HG03432 (cell line): ENCODE data around the gene PRR23E.

ENCODE experiments used
- ATAC-seq: cut with Tn5 transposase; IDR thresholded peaks from one replicate; pipeline ENCODE4 v1.9.1; 2021; ENCODE audit warnings: mild to moderate bottlenecking, moderate library complexity; ENCODE audit not compliant: unreplicated experiment

Gene PRR23E, protein sequence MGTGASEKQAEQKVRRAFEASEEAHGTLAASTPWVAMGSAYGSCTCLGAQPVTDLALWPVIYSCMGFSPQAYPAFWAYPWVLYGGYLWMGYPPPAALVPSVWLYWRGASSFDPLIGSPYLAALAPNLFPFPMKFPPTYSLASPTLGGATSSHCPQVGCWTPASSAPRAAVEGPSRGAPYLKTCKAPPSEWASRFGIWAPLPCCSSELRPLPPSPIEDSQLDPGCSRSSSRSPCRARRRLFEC

DNA sequence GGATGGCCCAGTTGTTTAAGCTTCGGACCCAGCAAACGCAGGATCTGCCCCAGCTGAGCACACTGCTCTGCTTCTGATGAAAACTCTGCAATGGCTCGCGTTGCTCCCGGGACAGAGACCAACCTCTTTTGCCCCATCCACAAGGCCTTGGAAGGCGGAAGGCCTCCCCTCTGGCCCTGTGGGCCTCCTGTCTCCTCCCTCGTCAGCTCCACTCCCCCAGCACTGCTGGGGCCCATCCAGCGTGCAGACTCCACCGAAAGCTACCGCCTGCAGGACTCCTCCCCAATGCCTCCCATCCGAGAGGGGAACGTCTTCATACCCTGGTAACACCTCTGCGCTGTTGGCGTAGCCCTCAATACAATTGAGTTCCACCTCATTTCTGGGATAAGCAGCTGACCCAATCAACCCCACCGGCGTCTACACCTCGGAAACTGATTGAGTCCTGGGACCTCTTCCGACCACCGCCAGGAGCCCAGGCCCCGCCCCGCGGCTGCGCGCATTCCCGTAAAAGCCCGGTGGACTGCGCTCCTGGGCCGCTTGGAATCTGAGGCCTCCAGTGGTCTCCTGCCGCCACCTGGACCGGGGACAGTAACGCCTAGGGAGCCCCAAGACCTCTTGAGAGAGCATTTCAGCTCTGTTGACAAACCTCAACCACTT is at the start of gene PRR23E:
PRR23E (plus strand) TSS at position 556 of the 657 bp plus-strand sequence. CDS start 3,555 bp downstream, outside the sequence.
- no peak for ATAC-seq

DNA sequence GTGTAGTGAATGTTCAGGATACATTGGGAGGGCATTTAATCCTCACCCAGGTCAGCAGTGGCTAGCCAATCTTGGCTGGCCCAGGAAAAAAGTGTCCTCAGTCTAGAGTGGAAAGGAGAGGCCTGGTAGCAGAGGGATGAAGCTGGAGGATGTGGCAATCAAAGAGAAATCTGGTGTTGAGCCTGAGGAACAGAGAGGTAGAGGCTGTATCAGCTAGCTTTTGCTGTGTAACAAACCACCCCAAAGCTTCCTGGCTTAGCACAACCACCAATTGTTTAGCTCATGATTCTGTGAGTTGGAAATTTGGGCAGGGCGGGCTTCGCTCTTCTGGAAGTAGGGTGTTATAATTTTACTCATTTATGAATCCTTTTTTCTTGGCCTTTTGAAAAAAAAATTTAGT is 49.8 kb upstream of the PRR23E start:
- ATAC-seq, result no peak

DNA sequence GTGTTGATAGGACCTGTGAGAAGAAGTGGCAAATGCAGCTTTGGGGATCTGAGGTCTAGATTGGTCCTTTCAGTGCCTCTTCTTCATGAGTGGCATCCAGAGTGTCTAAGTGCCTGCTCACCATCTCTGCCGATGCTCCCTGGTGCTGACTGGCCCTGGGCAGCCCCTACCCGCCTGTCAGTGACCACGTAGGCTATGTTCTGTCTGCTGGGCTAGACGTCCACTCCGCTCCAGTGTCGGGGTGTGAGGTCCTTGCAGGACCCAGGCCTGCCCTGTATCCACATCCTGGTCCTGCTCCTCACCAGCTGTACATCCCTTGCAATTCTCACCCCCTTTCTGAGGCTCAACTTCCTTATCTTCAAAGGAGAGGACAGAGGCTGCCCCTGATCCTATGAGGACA is 48.3 kb upstream of the PRR23E start:
- no peak for ATAC-seq

DNA sequence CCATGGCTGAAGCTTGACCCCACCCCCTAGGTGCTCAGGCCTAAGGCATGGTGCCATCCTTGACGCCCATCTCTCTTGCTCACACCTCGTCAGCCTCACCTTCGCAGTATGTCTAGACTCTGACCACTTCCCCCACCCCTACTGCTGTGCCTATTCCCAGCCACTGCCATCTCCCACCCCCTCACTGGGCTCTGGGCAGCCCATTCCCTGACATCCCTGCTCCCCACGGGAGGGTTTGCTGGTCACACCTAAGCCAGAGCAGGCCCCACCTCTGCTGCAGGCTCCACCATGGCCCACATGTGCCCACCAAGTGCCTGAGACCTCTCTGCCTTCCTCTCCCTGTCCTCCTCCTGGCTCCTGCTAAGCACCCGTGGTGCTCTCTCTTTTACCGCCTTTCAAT is 47.7 kb upstream of the PRR23E start:
- no peak for ATAC-seq

DNA sequence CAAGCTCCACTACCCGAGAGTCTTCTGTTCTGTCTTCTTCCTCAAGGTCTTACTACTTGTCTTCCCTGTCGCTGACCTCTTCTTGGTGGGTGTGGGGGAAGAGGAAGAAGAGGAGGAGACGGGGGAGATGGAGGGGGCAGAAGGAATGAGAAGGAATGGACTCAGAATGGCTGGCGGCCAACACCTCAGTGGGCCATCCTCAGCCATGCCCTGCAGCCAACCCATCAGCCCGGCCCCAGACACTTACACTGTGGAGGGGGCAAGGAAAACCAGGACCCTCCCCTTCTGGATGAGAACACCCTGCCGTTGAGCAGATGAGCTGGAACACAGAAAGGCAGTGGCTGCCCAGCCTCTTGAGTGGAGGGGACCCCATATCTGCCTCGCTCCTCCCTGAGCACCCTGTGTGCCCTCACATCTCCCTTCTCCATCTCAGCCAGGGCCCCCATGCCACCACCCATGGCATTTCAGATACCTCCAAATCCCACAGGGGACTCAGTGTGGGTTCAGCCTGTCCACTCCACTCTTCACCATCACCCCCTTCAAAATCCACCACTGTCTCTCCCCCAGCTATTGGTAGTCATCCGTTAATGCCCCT is 45.5 kb upstream of the PRR23E start:
- no peak for ATAC-seq

DNA sequence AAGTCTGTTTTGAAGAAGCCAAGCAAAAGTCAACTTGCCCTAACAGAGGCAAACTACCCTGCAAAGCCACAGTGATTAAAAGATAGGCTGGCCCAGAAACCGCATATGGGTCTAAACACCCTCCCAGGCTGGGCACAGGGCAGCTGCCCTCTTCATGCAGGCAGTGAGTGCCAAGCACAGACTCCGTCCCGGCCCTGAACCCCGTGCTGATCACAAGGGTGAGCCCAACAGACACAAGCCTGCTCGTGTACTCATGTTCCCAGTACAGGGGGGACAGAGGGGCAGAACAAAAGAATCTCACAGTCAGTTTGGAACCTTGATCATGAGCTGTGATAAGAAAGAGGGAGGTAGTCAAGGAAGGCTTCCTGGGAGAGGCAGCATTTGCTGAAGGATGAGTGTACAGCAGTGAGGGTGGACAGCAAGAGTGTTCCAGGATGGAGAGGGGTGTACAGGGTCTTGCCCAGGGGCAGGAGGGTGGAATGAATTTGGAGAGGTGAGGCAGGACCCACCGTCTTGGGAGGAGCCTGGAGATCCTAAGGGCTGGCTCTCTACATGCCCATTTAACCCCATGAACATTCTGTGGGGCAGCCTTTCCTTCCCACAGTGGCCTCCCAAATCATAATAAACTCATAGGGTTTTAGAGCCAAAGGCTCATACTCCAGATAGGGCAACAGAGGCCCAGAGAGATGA is 43.2 kb upstream of the PRR23E start:
- no peak for ATAC-seq

DNA sequence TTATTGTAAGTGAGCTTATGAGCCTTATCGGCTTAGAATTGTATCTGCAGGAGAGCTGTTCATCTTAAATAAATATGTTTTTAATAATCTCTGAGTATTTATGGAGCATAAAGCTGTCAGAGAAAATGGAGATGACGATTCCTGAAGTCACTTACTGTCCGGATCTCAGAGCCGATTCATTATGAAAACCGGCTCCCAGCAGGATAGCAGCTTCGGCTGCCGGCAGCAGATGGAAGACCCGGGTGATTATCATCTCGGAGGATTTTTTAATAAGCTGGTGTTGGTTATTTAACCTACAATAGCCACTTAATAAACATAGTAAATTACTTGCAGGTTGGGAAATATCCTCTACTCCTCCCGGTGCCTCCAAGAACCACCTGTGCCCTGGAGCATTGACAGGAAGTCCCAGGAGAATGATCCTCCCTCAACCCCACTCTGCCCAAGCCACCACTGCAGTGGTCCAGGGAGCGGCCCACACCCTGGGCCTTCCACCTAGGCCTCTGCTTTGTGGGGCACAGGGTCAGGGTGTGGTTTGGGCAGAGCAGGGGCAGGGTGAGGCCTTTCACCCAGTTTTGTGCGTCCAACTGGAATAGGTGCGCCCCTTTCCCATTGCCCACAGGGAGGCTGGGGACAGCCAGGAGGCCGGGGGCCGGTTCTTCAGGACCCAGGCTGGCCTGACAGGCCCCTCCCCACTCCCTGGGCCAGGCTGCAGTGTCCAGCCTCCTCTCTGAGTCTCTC is 42.2 kb upstream of the PRR23E start:
- no peak for ATAC-seq

DNA sequence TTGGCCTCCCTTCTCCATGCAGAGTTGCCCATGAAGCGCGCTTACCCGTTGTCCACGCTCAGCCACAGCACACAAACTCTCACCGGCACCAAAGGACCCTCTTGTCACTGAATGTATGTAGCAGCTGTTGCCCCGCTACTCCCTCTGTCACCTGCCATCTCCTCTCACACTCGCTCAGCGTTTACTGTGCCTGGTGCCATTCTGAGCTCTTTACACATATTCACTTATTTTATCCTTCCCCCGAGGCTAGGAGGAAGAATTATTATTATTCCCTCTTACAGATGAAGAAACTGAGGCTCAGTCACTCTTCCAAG is 41.7 kb upstream of the PRR23E start:
- no peak for ATAC-seq

DNA sequence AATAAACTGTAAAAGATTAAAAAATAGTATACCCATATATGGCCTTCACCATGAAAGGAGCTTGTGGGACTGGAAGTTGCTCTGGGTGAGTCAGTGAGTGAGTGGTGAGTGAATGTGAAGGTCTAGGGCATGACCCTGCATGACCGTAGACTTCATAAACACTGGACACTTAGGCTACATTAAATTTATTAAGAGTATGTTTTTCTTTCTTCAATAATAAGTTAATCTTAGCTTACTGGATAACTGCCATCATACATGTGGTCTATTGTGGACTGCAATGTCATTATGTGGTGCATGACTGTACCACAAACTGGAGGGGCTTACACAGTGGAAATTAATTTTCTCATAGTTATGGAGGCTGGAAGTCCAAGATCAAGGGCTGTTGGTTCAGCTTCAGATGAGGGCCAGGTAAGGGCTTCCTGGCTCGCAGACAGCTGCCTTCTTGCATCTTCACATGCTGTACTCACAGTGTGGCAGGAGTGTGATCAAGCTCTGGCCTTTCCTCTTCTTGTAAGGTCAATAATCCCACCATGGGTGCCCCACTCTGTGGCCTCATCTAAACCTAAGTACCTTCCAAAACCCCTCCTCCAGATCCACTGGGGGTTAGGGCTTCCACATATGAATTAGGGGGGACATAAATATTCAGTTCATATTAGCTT is 40.8 kb upstream of the PRR23E start:
- no peak for ATAC-seq

DNA sequence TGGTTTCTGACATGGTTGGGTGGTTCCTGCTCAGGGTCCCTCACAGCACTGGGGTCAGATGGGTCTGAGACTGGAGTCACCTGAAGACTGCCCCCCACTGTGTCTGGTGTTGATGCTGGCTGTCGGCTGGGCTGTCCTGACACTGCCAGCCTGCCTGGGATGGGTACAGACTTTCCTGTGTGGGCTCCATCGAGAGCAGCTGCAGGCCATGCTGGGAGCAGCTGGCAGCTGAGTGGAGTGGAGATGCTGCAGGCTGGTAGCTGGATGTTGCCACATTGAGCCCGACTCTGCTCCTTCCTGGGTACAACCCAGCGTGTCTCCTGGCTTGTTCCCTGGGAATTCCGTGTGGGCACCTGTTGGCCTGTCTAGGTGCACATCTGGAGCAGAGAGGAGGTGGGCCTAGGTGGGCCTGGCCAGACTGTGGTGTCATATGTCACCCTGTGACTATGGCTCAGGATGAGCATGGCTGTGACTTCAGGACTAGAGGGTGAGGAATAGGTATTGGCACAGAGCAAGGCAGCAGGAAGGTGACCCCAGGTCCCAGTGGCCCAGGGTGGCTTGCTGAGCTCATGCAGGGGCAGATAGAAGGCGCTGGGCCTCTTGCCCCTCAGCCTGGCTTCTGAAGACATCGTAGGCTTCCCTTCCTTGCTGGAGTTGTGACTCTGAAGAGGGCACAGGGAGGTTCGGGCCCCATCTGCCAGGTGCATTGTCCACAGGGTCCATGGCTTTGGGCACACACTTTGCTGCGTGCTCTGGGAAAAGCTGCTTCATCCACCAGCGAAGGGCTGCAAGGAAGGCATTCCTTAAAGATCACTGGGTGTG is 40.0 kb upstream of the PRR23E start:
- ATAC-seq, result no peak

DNA sequence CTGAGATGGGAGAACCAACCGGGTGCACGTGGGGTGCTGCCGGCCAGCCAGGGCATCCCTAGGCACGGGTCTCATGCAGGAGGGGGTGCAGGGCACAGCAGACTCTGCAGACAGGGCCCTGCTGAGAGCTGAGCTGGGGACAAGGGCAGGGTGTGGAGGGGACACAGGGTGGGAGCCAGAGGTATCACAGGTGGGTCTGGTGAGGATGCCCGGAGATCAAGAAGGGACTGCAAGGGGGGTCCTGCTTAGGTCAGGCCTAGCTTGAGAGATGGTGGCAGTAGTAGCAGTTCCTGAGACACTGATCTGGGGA is 39.5 kb upstream of the PRR23E start:
- no peak for ATAC-seq

DNA sequence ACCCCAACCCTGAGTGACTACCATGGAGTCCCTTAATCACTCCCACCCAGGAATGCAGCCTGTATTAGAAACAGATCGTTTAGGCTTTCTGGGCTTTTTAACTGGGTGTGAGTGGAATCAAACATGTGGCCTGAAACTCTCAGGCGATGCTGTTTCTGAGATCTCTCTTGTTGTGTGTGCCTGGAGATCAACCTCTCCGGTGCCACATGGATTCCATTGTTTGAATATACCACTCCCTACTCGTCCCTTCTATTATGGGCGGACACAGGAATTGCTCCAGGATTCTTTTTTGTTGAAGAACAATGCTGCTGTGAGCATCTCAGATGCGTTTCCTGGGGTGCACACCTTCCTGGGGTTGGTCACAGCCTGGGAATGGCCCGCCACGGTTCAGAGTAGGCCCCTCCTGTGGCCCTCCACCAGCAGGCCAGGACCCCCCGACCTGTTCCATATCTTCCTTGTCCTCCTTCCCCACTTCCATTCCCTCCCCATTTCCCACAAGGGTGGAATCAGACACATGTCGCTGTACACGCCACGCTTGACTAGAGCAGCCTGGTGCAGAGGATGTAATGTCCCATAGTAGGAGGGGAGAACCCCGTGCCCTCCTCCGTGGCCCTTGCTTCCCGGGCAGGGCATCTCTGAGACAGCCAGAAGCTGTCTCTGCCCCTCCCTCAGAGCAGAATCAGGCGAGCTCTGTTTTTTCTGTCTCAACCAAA is 36.4 kb upstream of the PRR23E start:
- no peak for ATAC-seq

DNA sequence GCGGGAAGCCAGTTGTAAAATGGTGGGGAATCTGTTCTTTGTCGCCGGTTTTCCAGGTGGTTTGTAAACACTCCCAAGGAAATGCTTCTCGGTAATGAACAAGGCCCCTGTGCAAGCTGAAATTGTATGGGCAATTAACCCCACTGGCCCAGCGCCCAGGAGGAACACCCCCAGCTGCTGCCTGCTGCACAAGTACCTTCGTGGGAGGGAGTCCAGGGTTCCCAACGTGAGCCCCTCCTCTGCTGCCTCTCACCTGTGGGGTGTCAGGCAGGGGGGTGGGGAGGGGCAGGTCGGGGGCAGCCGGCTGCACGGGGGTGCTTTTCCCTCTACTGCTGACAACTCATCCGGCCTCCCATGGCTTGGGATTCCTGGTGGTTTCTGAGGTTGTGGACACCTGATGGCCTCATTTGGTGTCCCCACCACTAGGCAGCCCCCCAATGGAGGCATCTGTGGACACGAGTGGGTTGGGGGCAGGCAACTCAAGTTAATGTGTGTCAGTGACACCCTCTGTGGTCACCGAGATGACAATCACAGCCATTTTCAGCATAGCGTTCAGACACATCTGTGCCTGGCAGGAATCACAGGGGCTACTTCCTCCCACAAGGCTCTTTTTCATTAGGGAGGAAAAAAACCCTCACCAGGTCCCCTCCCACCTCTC is 35.6 kb upstream of the PRR23E start:
- no peak for ATAC-seq

DNA sequence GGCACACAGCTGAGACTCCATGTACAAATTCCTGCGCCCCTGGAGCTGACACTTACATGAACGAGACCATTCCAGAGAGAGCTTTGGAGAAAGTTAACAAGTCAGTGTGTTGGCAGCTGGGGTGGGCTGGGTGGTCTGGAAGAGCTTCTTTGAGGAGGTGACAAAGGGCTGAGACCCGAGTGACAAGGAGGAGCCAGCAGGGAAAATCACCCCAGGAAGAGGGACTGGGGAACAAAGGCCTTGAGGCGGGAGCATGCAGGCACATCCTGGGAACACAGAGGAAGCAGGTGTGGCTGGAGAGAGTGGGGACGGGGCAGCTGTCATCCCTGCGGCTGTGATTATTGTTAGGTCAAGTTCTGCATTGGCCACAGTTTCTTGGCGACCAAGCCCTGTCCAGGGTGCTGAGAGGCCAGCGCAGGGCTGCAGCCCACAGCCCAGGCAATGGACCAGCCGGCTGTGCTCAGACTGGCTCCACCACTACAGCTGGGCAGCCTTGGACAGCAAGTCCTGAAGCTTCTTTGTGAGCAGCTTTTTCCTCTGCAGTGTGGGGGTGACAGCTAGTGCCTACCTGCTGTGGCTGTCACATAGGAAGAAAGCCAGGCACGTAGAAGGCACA is 34.2 kb upstream of the PRR23E start:
- ATAC-seq, result no peak

DNA sequence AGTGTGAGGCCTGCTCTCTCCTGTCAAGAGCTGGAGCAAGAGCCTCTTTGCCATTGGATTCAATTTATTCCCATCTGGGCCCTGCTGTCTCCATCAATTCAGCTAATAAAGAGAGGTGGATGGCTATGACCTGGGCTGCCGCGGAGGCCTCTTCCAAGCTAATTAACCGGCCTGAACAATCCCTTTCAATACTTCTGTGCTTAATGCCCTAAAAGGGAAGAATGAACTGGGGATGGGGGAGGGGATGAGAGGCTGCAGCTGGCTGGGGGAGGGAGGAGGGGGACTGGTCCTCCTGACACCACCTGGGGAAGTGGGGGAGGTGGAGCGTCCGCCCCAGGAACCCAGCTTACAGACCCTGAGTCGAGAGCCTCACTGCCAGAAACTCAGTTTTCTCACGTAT is 33.4 kb upstream of the PRR23E start:
- no peak for ATAC-seq

DNA sequence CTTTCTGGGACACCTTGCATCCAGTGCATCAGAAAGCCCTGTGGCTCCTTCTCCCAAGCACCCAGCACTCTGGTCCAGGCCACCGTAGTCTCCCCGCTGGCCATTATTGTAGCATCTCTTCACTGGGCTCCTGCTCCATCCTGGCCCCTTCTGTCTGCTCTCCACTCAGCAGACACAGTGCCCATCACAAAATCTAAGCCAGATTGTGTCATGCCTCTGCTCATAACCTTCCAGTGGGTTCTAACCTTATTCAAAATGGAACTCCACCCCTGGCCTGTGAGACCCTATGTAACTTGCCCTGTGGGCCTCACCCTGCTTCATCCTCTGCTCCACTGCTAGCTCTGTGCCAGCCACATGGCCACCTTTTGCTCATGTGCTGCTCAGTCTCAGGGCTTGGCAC is 31.7 kb upstream of the PRR23E start:
- no peak for ATAC-seq

DNA sequence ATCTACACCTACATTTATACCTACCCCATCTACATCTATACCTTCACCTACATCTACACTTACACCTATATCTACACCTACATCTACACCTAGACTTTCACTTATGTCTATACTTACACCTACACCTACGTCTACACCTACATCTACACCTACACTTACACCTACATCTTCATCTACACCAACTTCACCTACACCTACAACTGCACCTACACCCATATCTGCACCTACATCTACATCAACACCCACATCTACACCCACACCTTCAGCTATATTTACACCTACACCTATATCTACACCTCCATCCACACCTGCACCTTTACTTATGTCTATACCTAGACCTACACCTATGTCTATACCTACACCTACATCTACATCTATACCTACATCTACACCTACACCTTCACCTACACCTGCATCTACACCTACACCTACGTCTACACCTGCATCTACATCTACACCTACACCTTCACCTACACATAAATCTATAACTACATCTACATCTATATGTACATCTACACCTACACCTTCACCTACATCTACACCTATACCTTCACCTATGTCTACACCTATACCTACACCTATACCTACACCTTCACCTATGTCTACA is 30.9 kb upstream of the PRR23E start:
- ATAC-seq, result no peak

DNA sequence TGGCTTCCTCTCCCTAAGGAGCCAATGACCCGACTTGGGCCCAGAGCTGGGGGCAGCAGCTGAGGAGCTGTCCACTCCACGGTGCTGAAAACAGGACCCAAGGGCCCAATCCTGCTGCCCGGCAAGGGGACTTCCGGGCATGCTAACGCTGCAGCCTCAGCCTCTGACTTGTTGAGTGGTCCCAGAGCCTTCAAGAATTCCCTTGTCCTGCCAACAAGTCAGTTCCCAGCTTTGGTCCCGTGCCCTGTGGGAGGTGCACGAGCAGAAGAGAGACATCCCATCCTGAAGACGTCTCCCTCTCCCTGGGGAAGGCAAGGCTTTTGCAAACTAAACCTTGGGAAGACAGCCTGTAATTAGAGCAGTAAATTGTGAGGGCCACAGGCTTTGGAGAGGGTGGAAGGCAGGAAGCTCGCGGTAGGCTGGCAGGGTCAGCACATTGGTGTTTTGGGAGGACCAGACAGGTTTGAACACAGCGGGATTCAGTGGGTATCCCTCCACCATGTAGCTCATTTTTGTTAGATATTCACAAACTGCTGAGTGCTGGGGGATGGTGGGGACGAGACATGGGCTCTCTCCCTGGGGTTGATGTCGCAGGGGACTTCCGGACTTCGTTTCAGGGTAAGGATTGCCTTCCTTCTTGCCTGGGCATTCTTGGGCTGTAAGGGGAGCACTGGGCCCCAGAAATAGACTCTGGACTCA is 29.8 kb upstream of the PRR23E start:
- ATAC-seq, result no peak
